Neural cell (in vitro differentiated cells): Measurements from ENCODE around the gene VWA1.

Experiments
- CTCF ChIP-seq: fragments of 450-650 bp; IDR thresholded peaks from 2 replicates; pipeline ENCODE4 v1.5.1; 2014; ENCODE audit warnings: antibody characterized with exemption, mild to moderate bottlenecking, moderate library complexity; ENCODE audit not compliant: poor library complexity, severe bottlenecking
- EP300 ChIP-seq: fragments of 450-650 bp; conservative IDR thresholded peaks from 2 replicates; pipeline ENCODE4 v1.6.1; 2014; ENCODE audit warnings: antibody characterized with exemption, mild to moderate bottlenecking, moderate library complexity; ENCODE audit not compliant: poor library complexity, severe bottlenecking
- POLR2AphosphoS5 ChIP-seq: IDR thresholded peaks from 2 replicates; pipeline ENCODE4 v1.6.1; 2012
- TF ChIP-seq, protein P1 (sequence below): IDR thresholded peaks from 2 replicates; pipeline ENCODE4 v1.6.1; 2012; ENCODE audit warnings: borderline replicate concordance

DNA sequence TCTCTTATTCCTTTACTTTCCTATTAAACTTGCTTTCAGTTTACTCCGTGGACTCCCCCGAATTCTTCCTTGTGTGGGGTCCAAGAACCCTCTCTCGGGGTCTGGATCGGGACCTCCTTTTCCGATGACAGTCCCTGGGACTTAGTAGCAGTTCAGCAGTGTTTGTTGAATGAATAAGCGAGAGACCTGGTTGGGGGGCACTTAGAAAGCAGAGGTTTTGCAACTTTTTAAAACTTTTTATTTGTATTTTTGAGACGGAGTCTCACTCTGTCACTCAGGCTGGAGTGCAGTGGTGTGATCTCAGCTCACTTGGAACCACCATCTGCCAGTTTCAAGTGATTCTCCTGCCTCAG lies 12.3 kb upstream of the VWA1 start:
- TF ChIP-seq CTCF (no peak), POLR2AphosphoS5 (no peak), EP300 (no peak)
- TF ChIP-seq, protein P1, sequence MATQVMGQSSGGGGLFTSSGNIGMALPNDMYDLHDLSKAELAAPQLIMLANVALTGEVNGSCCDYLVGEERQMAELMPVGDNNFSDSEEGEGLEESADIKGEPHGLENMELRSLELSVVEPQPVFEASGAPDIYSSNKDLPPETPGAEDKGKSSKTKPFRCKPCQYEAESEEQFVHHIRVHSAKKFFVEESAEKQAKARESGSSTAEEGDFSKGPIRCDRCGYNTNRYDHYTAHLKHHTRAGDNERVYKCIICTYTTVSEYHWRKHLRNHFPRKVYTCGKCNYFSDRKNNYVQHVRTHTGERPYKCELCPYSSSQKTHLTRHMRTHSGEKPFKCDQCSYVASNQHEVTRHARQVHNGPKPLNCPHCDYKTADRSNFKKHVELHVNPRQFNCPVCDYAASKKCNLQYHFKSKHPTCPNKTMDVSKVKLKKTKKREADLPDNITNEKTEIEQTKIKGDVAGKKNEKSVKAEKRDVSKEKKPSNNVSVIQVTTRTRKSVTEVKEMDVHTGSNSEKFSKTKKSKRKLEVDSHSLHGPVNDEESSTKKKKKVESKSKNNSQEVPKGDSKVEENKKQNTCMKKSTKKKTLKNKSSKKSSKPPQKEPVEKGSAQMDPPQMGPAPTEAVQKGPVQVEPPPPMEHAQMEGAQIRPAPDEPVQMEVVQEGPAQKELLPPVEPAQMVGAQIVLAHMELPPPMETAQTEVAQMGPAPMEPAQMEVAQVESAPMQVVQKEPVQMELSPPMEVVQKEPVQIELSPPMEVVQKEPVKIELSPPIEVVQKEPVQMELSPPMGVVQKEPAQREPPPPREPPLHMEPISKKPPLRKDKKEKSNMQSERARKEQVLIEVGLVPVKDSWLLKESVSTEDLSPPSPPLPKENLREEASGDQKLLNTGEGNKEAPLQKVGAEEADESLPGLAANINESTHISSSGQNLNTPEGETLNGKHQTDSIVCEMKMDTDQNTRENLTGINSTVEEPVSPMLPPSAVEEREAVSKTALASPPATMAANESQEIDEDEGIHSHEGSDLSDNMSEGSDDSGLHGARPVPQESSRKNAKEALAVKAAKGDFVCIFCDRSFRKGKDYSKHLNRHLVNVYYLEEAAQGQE: no peak
